Astrocyte (in vitro differentiated cells and primary cell): Measurements from ENCODE around the gene TLL2.

Source experiments
- EZH2 ChIP-seq: IDR thresholded peaks from 2 replicates; pipeline ENCODE4 v1.6.1; 2012; ENCODE audit warnings: mild to moderate bottlenecking, low read length, inconsistent platforms; ENCODE audit not compliant: insufficient read depth
- TF ChIP-seq, protein P1 (sequence below): IDR thresholded peaks from 2 replicates; pipeline ENCODE4 v1.5.1; 2011; ENCODE audit warnings: low read depth, mild to moderate bottlenecking, inconsistent platforms, low read length, moderate library complexity; ENCODE audit not compliant: insufficient read depth

DNA sequence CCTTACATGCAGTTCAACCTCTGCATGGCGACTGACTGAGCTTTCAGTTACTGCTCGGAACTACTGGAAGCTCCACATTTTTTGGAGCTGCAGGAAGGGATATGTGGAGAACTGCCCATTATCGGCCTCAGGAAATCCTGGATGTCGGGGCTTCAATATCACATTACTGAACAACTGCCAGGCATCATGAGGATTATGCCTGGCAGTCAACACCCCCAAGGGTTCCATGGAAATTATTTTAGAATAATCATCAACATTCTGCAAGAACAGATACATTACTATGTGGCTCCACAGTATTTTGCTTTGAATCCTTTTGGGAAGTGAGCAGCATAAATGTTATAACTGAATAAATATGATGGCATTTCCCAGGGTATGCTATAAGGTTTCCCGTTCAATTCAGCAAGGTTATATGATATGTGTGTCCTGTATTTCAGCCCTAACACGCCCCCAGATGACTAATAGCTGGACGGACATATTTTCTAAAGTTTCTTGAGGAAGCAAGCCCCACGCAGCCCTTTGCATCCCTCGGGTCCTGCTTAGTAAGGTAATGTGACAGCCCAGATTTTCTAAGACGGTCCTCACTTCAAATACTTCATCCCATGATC is 101.9 kb downstream of the TLL2 start:
- TF ChIP-seq, protein P1, sequence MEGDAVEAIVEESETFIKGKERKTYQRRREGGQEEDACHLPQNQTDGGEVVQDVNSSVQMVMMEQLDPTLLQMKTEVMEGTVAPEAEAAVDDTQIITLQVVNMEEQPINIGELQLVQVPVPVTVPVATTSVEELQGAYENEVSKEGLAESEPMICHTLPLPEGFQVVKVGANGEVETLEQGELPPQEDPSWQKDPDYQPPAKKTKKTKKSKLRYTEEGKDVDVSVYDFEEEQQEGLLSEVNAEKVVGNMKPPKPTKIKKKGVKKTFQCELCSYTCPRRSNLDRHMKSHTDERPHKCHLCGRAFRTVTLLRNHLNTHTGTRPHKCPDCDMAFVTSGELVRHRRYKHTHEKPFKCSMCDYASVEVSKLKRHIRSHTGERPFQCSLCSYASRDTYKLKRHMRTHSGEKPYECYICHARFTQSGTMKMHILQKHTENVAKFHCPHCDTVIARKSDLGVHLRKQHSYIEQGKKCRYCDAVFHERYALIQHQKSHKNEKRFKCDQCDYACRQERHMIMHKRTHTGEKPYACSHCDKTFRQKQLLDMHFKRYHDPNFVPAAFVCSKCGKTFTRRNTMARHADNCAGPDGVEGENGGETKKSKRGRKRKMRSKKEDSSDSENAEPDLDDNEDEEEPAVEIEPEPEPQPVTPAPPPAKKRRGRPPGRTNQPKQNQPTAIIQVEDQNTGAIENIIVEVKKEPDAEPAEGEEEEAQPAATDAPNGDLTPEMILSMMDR: no peak
- no peak for TF ChIP-seq EZH2
